NOMO-1 treated with DMSO at 0.1 percent for 48 hours (cell line): Measurements from ENCODE around the gene PRPH.
"Not testable (repeated sequence)": the region's sequence is repeated elsewhere in the genome, so short reads cannot be mapped to it uniquely, and the experiment has no call there.

Experiments
- DNase-seq: peaks from one replicate; lab custom pipeline; 2025; ENCODE audit not compliant: unreplicated experiment; lab: John Stamatoyannopoulos, UW

Gene PRPH

DNA sequence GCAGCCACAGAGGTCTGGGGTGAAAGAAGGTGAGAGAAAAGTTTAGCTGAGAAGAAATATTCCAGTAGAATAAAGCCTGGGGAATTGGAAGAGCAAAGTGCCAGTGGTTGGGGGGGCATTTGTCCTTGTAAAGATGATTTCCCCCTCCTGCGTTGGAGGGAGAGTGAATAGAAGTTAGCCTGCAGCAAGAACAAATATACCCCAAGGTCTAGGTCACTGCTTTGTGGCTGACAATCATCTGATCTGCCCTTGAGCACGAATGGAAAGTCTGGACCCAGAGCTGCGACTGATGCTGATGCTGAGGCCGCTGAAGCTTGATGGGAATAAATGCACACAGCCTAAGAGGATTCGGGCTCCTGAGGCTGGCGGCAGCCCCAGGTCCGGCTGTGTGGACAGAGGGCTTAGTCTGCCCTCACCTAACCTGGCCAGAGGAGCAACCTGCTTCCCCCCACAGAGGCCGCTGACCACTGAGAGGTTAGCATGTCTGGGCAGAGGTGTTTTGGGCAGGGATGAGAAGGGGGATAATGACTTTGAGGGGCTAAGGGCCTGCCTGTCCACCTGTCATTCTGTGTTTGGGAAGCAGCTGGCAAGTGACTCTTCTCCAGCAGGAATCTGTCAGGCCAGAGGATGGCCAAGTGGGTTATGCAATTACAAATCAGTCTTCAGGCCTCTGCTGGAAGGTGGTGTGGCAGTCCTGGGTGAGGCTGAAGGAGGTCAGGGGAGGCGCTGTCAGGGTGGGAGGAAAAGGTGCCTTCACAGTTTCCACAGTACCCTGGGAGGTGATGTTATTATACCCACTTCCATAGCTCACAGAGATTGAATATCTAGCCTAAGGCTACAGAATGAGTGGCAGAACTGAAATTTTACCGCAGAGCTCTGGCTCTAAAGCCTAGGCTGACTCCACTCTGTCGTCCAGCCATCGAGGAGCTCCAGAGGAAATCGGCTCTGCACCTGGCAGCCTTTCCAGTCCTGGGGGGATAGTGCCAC is 18.4 kb upstream of the PRPH start:
- no peak for DNase-seq

DNA sequence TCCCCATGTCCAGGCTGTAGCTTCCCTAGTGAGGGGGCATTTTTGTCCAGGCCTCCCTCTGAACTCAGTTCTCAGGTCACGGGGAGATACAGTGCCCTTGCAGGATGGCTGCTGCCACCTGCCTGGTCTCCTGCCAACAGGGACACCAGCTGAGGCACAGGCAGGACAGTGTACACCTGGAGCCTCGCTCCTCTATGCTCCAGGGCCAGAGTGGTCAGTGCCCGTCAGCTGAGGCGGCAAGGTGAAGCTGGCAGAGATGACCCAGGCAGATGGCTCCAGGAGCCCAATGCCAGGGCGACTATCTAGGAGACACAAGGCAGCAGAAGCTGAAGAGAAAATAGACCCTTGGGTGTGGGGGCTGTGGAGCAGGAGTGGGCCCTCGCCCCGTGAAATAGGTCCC is 17.5 kb upstream of the PRPH start:
- DNase-seq = no peak

DNA sequence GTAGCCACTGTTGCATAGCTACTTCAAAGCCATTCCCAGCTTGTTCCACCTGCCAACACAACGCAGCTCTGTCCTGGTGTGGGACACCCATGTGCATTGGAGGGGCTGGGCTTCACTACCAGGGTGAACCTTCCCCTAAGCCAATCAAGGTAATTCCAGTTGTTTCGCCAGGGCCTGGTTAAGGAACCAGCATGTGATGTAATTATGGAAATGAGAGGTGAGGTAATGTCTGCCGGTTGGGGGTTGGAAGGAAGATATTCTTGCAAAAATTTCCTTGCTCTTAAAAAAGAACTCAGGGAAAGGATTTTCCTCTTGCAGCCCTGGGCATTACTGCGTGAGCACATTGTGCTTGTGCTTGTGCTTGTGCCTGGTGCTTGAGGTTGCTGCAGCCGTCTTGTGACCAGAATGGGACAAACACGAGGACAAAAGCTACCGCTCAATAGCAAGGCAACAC is 15.2 kb upstream of the PRPH start:
- peak; percentile 51 for DNase-seq

DNA sequence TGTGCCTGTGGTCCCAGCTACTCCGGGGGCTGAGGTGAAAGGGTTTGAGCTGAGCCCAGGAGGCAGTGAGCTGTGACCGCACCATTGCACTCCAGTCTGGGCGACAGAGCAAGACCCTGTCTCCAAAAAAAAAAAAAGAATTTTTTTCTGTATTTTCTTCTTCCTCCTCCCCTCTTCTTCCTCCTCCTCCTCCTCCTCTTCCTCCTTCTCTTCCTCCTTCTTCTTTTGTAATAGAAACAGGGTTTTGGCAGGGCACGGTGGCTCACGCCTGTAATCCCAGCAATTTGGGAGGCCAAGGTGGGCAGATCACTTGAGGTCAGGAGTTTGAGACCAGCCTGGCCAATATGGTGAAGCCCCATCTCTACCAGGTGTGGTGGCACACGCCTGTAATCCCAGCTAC is 14.4 kb upstream of the PRPH start:
- not testable (repeated sequence) for DNase-seq

DNA sequence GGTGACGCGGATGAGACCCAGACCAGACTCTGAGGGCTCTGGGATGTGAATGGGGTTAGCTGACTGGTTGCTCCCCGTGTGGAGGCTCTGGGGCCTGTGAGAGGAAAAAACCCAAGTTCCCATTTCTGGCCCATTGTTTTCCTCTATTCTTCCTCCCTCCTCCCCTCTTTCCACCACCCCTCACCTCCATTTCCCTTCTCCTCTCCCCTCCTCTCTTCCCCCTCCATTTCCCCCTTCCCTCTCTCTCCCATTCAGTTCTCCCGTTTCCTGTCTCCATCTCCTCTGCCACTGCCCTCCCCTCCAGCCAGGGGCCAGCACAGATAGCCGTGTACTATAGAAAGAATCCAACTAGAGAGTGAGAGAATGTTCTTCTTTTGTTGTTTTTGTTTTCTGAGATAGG is 12.6 kb upstream of the PRPH start:
- DNase-seq = no peak

DNA sequence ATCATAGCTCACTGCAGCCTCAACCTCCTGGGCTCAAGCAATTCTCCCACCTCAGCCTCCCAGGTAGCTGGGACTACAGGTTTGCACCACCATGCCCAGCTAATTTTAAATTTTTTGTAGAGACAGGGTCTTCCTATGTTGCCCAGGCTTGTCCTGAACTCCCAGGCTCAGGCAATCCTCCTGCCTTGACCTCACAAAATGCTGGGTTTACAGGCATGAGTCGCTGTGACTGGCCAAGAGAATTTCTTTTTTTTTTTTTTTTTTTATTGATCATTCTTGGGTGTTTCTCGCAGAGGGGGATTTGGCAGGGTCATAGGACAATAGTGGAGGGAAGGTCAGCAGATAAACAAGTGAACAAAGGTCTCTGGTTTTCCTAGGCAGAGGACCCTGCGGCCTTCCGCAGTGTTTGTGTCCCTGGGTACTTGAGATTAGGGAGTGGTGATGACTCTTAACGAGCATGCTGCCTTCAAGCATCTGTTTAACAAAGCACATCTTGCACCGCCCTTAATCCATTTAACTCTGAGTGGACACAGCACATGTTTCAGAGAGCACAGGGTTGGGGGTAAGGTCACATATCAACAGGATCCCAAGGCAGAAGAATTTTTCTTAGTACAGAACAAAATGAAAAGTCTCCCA is 12.1 kb upstream of the PRPH start:
- DNase-seq = not testable (repeated sequence)

DNA sequence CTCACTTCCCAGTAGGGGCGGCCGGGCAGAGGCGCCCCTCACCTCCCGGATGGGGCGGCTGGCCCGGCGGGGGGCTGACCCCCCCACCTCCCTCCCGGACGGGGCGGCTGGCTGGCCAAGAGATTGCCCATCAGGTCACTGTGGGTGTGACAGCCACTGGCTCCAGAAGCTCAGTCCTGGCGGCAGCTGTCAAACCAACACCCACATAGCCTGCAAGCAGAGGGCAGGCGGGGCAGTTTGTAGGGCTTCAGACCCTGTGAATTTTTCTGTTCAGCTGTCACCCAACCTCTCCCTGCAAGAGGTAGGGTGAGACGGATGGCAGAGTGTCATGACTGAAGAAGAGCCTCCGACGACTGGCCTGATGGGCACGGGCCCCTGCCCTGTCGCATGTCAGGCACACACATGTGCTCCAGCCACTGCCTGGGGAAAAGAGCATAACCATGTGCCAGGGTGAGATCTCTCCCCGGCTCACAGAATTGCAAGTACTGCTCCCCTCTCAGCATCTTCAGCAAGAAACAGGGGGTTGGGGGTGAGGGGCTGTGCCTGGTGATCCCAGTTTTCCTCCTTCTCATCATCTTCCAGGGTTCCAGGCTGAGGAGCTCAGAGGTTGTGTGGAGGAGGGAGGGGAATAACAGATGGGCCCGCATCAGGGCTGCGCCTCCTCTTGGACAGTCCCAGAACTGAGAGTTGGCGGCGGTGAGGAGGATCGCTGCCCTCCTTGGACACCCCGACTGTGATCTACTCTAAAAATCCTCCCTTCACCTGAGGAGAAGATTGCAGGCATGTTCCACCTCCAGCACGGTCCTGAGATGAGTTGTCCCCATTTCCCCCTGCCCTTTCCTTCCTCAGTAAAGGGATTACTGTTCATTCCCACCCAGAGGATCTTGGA is 11.2 kb upstream of the PRPH start:
- no peak for DNase-seq

DNA sequence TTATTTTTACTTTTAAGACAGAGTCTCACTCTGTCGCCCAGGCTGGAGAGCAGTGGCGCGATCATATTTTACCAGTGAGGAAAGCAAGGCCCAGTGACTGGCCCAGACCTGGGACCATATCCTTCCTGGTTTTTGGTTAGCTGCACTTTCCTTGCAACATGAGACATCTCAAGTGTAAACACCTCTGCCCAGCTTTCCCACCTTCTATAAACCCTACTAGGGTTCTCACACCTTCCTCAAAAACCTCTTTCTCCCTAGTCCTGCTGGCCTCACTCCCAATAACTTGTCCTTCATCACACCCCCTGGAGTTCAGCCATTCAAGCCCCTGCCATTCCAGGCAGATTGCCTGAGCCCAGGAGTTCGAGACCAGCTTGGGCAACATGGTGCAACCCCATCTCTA is 10.3 kb upstream of the PRPH start:
- no peak for DNase-seq

DNA sequence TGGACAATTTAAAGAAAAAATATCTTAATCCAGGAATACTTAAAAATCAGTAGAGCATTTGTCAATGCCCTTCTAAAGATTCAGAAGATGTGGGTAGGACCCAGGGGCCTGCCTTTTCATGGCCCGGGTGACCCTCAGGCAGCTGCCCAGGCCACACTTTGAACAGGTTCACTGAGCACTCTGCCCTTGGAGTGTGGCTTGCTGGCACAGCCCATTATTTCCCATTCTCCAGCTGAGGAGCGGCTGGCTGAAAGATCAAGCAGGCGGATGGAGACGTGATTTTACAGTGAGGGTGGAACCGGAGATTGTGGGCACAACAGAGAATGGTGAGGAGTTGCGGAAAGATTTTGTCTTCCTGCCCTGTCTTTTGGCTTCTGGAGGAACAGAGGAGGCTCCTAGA is 7.1 kb upstream of the PRPH start:
- DNase-seq = no peak

DNA sequence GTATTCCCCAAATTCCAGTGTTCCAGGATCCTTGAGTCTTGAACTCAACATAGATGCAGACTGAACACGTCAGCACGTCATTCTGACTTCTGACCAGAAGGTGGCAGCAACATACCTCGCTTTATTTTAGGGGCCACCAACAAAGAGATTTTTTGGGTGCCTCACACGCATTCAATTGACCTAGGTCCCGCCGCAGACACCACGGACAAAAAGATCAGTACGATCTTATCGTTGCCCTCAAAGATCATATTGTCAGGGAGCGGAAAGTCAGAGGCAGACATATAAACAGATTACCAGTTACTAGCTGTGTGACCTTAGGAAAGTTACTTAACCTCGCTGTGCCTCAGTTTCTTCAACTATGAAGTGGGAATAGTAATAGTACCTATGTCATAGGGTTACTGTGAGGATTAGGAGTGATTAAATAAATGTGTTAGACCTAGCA is 6.5 kb upstream of the PRPH start:
- DNase-seq = peak; percentile 27

DNA sequence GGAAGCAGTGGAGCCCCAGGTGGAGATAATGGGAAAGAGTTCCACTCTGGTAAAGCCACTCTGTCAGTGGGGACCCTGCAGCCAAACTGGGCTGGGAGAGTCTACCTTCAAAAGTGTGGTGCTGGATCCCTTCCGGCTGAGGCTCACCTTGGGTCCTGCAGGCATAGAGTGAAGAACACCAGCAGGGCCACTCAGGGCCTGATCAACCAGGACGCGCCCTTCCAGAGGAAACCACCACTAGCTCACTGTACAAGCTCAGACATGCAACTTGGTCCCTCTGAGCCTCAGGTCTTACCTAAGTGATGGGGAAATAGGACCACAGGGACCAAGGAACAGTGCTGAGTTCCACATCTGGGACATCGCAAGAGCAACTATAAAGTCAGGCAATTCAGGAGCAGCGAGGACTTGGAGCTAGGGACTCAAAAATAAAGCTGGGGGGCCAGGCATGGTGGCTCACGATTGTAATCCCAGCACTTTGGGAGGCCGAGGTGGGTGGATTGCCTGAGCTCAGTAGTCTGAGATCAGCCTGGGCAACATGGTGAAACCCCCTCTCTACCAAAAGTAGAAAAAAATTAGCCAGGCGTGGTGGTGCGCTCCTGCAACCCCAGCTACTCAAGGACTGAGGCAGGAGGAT is 5.9 kb upstream of the PRPH start:
- DNase-seq = no peak

DNA sequence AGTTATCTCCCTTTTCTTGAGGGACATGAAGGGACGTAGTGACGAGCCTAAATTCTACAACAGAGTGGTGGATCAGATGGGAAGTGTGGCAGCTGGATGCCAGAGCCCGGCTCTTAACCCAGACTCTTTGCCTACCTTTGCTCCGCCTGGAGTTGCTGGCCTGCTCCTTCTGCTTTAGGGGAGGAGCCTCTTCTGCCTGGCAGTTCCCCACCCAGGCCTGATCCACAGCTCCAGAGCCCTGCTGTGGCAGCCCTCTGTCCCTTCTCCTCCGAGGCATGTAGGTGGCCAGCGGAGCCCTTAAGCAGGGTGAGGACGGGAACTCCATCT is 2.3 kb upstream of the PRPH start:
- no peak for DNase-seq

DNA sequence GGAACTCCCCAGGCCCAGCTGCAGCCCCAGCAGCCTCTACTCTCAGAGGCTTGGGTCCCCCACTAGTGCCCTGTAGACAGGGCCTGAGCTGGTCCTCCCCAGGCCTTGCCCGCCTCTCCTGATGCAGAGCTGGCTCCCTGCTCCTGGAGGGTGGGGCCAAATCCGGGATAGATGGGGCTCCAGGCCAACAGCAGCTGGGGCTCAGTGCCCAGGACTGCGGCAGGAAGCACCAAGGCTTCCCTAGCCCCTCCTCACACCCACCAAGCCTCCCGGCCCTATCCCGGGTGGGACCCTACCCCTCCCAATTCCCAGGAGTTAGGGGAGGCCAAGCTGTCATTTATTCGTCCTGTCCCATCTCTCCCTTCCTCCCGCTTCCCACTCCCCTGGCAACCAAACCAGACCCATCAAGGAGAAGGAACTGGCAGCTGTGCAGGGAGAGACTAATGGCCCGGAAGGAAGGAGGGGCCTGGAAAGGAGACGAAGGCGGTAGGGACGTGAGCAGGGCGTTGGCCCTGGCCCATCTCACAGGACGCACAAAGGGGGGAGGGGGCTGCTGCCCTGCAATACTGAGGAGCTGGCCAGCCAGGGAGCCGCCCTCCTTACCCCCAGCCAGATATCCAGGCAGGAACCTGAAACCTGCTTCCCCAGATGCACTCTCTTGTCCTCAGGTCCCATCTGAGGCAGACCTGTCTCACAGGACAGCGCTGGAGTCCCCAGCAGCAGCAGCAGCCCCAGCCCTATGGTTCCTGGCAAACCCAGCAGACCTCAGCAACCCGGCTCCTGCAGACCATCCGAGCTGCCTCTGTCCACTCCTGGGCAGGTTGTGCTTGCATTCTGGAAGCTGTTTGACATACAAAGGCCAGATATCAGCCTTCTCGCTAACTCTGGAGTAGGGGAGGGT is 1.6 kb upstream of the PRPH start:
- no peak for DNase-seq

DNA sequence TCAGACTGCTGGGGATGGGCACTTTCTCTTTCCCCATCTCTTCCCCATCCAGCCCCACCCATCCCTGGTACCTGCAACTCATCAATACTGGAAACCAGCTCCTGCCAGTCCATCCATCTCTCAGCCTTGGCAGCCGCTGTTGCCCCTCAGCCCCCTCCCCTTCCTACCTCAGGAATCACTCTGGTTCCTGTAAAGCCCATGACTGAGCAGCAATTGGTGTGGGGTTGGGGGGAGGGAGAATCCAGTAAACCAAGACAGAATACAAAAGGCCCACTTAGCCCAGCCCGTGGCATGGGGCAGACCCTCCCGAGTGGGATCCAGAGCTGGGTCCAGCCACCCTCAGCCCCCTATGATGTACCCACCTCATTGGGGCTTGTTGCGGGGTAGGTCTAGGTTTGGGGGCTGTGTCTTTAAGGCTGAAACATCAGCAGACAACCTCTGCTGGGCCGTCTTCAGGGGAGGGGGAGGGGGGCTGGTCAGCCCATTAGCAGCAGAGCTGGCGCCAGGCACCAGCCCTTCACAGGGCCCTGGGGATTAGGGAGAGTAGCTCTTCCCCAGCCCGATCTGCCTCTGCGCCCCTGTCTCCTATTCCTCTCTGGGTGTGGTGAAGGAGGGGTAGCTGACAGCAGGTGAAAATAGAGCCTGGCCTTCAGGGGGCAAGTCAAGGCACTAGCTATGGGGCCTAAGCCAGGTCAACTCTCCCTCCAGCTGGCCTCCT is 702 bp upstream of the PRPH start:
- DNase-seq = no peak

DNA sequence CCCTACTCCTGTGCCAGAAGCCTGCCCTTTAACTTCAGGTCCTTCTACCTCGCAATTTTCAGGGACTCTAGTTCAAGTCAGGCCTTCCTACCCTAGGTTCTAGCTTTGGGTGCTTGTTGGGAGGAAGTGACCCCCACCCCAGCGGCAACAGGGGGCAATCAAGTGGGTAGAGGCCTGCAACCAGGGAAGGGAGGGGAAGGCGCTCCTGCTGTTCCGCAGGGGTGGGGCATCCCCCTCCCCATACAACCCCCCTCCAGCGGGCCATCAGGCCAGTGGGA is 204 bp upstream of the PRPH start:
- DNase-seq = no peak

DNA sequence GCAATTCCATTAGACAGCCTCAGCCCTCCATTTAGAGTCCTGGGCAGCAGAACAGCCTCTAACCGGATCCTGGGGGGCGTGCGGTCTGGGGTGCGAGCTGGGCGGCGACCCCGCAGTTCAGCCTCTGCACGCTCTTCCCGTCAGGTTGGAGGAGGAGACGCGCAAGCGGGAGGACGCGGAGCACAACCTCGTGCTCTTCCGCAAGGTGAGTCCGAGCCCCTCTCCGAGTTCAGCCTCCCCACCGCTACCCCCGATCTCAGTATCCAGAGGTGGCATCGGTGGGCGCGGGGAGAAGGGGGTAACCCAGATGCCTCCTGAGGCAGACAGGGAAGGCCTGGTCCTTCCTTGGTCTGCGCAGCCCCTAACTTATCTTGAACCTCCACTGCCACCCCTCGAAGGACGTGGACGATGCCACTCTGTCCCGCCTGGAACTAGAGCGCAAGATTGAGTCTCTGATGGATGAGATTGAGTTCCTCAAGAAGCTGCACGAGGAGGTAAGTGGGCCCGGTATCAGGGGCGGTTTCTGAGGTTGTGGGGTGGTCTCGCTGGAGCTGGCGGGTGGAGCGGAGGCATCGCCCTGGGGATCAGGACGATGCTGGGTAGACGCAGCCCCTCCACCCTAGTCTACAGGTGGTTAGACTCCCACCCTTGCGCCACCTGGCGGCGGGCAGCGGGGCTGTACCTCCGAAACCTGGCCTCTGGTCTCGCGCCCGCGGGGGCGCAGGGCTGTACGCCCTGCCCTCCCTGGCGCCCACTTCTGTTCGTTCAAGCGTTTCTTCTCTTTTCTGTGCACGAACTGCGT is 1.3 kb downstream of the PRPH start:
- peak; percentile 29 for DNase-seq

DNA sequence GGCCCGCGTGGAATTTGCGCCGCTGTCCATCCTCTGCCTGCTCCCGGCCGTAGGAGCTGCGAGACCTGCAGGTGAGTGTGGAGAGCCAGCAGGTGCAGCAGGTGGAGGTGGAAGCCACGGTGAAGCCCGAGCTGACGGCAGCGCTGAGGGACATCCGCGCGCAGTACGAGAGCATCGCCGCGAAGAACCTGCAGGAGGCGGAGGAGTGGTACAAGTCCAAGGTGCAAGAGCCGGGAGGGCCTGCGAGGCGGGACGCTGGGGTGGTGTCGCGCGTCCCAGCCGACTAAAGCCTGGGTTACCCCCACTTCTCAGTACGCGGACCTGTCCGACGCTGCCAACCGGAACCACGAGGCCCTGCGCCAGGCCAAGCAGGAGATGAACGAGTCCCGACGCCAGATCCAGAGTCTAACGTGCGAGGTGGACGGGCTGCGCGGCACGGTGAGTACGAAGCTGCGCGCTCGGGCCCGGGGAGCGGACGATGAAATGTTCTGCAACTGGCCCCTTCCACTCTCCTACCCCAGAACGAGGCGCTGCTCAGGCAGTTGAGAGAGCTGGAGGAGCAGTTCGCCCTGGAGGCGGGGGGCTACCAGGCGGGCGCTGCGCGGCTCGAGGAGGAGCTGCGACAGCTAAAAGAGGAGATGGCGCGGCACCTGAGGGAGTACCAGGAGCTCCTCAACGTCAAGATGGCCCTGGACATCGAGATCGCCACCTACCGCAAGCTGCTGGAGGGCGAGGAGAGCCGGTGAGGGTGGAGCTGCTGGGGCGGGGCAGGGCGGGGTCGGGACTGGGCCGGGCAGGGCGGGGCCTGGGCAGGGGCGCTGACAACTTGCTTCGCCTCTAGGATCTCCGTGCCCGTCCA is 2.1 kb downstream of the PRPH start:
- DNase-seq = peak; percentile 75

DNA sequence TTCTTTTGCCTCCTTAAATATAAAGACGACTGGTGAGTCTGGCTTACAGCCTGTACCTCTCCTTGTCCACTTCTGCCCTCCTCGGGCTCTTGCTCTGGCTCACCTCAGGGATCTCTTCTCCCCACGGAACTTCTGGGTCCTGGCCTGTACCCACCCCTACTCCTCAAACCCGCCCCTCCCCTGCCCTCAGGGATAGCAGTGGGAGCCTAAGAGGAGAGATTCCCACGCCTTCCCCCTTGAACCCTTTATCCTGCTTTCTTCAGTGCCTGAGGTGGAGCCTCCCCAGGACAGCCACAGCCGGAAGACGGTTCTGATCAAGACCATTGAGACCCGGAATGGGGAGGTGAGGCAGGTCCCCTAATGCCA is 2.7 kb downstream of the PRPH start:
- no peak for DNase-seq
